HG03139 (cell line): Measurements from ENCODE around the gene EYS.
"Not testable (repeated sequence)": the region's sequence is repeated elsewhere in the genome, so short reads cannot be mapped to it uniquely, and the experiment has no call there.

ENCODE experiments used
- ATAC-seq: cut with Tn5 transposase; IDR thresholded peaks from one replicate; pipeline ENCODE4 v1.9.1; 2021; ENCODE audit not compliant: unreplicated experiment

EYS gene

GRCh38 chr6:63882208-63882607 lies 1824.8 kb downstream of the EYS start:
- ATAC-seq: no peak

- no peak for ATAC-seq
Observed at GRCh38 chr6:63881791-63882190, 1825.2 kb downstream of the EYS start.

GRCh38 chr6:63872233-63872632 lies 1834.8 kb downstream of the EYS start:
- ATAC-seq: no peak

- no peak for ATAC-seq
Observed at GRCh38 chr6:63868351-63868750, 1838.7 kb downstream of the EYS start.

- no peak for ATAC-seq
Observed at GRCh38 chr6:63864671-63865318, 1842.2 kb downstream of the EYS start.

DNA sequence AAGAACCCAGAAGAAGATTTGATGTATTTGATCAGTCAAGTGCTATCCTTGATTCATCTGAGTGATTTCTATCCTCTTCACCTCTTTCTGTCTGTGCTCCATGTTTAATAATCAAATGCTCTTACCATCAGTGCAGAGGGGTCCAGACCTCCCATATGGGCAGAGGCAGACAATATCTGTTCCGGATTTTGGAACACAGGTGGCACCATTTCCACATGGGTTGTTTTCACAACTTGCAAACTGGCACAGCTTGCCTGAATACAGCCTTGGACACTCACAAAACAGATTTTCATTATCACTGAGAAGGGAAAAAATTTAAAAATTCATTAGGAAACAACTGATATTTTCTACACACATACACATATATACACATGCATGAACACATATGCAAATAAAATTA lies 1843.0 kb downstream of the EYS start:
- no peak for ATAC-seq

DNA sequence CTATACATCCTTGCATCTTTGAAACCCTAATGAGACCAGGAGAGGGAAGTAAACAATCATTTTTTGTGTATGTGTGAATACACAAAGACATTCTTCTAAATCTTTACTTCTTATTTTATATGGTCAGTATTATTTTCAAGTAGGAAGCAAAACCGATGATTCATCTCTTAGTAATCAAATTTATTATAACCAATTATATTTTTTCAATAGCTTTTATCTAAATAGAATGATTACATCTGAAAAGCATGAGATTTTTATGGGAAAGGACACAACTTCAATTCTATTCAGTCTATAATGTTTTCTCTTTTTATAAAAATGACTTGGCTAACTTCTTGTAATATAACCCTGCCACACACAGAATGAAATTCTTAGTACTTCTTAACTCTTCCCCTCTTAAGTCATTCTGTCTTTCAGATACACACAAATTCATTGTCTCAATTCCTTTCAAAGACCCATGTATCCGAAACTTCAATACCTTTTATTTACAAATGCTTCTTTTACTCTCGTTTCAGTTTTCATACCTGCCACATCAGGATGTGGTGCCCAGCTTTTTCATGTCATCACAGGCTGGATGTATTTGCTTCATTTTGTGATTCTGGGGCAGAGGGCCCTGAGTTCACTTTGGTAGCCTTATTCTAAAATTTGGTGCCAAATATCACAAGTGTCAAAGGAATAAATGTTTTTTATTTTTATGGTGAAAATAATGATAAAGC lies 1844.4 kb downstream of the EYS start:
- ATAC-seq: no peak

DNA sequence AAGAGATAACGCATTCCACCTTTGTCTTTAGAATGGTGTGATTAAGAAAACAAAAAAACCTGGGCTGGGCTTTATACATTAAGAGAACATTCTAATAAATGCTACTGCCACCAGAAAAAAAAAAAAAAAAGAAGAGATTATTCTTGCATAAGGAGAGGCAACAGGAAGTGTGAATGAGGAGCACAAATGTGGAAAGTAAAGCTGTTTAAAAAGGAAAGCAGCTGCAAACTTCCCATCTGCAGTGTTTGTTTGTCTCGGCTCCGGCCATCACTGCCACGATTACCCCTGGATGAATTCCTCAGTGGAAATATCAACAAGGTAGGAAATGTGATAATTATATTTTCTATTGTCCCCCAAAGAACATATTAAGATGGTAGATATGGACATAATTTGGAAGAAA lies 1847.5 kb downstream of the EYS start:
- ATAC-seq: no peak

GRCh38 chr6:63858691-63859090 lies 1848.3 kb downstream of the EYS start:
- ATAC-seq: no peak

DNA sequence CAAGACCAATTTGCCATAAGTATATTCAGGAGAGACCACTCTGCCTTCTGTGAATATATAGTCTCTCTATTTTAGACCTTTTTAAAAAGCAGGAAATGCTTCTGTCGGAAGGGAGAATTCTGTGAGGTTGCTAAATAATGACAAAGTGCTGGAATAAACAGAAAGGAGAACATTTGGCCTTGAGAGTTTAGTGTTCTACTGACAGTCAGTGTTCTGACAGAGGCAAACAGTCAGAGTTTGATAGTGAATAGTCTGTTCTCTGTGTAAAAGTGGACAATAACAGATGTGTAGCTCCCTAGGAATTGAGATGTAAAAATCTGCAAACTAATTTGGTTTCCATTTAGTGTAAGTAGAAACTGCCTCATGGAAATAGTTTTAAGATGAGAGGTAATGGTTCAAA lies 1850.8 kb downstream of the EYS start:
- no peak for ATAC-seq

GRCh38 chr6:63844287-63844686 lies 1862.7 kb downstream of the EYS start:
- ATAC-seq: no peak

GRCh38 chr6:63839485-63839884 lies 1867.5 kb downstream of the EYS start:
- no peak for ATAC-seq

GRCh38 chr6:63828678-63829077 lies 1878.3 kb downstream of the EYS start:
- not testable (repeated sequence) for ATAC-seq

GRCh38 chr6:63824722-63825121 lies 1882.3 kb downstream of the EYS start:
- no peak for ATAC-seq

DNA sequence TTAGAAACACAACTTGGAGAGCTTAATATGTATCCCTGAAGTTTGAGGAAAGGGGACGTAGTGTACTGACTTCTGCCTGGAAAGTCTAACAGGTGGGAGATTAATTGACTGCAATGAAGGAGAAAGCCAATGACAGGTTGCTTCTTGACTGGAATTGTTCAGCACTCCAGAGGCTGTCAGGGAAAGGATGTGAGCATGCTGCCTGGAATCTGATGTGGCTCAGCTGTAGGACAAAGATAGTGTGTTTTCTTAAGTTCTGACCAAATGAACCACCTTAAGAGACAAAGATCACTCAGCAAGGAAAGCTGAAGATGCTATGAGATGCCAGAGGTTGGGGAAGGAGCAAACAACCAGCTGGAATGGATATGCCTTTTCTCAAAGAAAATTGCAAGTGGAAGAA lies 1885.6 kb downstream of the EYS start:
- ATAC-seq: no peak

GRCh38 chr6:63819831-63820230 lies 1887.2 kb downstream of the EYS start:
- ATAC-seq: no peak

GRCh38 chr6:63817492-63818050 lies 1889.5 kb downstream of the EYS start:
- no peak for ATAC-seq

DNA sequence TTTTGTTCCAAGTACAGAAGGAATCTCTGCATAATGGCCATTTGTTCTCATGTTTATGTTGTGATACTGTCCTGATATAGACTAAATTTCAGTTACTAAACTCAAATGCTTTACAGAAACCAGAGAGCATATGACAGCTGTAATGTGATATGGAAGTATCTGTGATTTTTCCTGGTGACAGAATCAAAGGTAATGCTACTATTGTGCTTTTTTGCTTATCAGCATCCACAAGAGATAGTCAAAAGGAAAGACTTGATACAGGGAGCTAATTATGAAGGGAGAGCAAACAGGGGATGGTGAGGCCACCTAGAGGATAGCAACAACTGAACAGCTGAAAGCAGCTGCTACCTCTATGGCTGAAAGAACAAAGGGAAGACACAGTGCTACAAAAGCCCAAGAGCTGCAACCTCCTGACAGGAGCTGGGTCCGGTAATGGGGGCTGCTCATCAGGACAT lies 1890.0 kb downstream of the EYS start:
- ATAC-seq: no peak

DNA sequence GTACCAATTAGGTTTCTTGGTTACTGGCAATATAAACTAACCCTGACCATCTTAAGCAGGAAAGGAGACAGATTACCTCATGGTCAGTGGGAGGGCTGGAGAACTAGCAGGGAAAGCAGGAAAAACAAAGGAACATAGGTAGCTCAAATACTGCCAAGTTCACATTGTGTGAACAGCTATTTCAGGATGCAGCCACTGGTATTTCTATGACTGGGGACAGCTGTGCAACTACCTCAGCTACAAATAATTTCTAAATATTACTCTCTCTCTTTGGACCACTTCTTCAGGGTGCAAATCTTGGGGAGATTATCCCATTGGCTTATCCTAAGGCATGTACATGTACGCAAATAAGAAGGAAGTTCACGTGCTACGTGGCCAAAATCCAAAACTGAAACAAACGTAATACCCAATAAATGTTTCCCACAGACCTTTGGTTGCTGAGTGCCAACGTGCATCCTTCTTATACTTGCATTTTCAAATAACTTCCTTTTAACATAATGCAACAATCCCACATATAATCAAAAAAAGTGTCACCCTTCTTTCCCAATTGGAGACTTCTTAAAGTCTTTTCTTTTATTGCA lies 1890.5 kb downstream of the EYS start:
- ATAC-seq: no peak

- ATAC-seq: no peak
Observed at GRCh38 chr6:63814459-63814858, 1892.6 kb downstream of the EYS start.

DNA sequence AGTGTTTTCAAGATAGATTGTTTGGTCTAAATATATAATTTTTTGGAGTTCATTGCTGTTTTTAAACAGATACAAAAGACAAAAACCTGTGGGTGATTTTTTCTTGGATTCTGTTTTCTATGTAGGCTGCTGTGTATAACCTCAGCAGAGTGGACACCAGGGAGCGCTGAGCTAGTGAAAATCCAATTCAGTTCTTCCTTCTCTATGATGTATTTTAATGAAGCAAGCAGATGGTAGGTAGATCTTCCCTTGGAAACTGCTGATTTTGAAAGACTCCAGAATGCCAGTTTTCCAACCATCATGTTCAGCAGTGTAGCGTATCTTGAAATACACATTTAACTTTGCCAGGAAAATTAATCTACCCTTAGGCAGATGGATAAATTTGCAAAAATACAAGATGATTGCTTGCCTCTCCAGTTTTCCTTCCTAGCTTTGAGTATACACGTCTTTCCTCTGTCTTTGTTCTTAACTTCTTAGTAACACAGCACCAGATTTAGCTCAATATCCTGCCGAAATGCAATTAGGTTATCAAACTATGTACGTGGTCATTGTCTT lies 1893.4 kb downstream of the EYS start:
- no peak for ATAC-seq

DNA sequence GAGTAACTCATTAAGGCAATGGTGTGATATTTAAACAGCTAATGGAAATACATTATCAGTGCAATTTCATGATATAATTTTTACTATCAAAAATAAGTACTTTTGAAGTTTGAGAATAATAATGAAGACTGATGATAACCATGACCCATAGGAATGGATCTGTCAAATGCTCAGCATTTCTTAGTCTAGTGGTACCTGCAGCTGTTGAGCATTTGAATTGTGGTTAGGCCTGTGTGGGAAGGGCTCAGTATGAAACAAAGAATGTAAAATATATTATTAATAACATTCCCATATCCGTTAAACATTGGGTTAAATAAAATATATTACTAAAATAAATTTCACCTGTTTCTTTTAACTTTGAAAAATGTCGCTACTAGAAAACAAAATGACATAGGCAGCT lies 1898.5 kb downstream of the EYS start:
- ATAC-seq: no peak
